ENCODE results near the gene CNTNAP2. TPM values are rescaled to one million over a fixed set of nuclear protein-coding genes. Genes with fewer than 3 reads are reported as not detected.

Gene CNTNAP2
- total and polyA plus RNA-seq, 4 donors = 41.3 to 127 (median 67.8) TPM

Small RNA genes within 50 kb of the gene (small RNA-seq; reads per million reads assigned to genes)
- gene AC005518.2 (ENCODE audit: low replicate concordance) (not detected), gene MIR548F4 (ENCODE audit: low replicate concordance) (not detected), gene RANP2 (ENCODE audit: low replicate concordance) (not detected), gene RF00012 (ENCODE audit: low replicate concordance) (0.06 reads per million), gene RF00019 (ENCODE audit: low replicate concordance) (not detected), gene RF02271 (ENCODE audit: low replicate concordance) (not detected), gene RN7SL456P (ENCODE audit: low replicate concordance) (not detected), gene RN7SL72P (ENCODE audit: low replicate concordance) (not detected), gene RNA5SP249 (ENCODE audit: low replicate concordance) (not detected), gene RNU6-1184P (ENCODE audit: low replicate concordance) (not detected)
